IPS DF 19.7 (cell line): ENCODE results near the gene VN1R2.
"Not testable (repeated sequence)": the region's sequence is repeated elsewhere in the genome, so short reads cannot be mapped to it uniquely, and the experiment has no call there.

Experiments used
- DNase-seq: peaks from one replicate; pipeline ENCODE4 v3.0.0-alpha.2; 2013; ENCODE audit warnings: low read depth, low spot score

Gene VN1R2

GRCh38 chr19:53257715-53258342 is at the start of gene VN1R2:
TSS of gene VN1R2 (plus strand) at chr19:53258292. CDS start at chr19:53258376, 84 bp downstream.
- not testable (repeated sequence) for DNase-seq

GRCh38 chr19:53211554-53211953 is 46.5 kb upstream of the VN1R2 start:
- DNase-seq, result not testable (repeated sequence)

- DNase-seq, result no peak
Measured at GRCh38 chr19:53212703-53213320, 45.3 kb upstream of the VN1R2 start.

GRCh38 chr19:53222716-53223115 is 35.4 kb upstream of the VN1R2 start:
- not testable (repeated sequence) for DNase-seq

GRCh38 chr19:53224606-53225005 is 33.5 kb upstream of the VN1R2 start:
- no peak for DNase-seq

- DNase-seq, result no peak
Measured at GRCh38 chr19:53237114-53237777, 20.8 kb upstream of the VN1R2 start.

GRCh38 chr19:53246498-53246897 is 11.6 kb upstream of the VN1R2 start:
- no peak for DNase-seq

- DNase-seq, result peak; percentile 59
Measured at GRCh38 chr19:53254411-53255341, 3.4 kb upstream of the VN1R2 start, which contains the start of gene ZNF677. TSS of gene ZNF677 (minus strand) at chr19:53254873. CDS start at chr19:53251550, 3,323 bp downstream.

- DNase-seq, result not testable (repeated sequence)
Measured at GRCh38 chr19:53267623-53268022, 9.5 kb downstream of the VN1R2 start, which contains the start of gene VN1R4. TSS of gene VN1R4 (minus strand) at chr19:53267723. CDS start at chr19:53267665, 58 bp downstream.

- not testable (repeated sequence) for DNase-seq
Measured at GRCh38 chr19:53269861-53270260, 11.8 kb downstream of the VN1R2 start.

GRCh38 chr19:53272044-53272443 is 14.0 kb downstream of the VN1R2 start:
- no peak for DNase-seq

GRCh38 chr19:53275480-53275879 is 17.4 kb downstream of the VN1R2 start:
- DNase-seq, result no peak

- DNase-seq, result not testable (repeated sequence)
Measured at GRCh38 chr19:53281947-53282346, 23.9 kb downstream of the VN1R2 start.

- DNase-seq, result no peak
Measured at GRCh38 chr19:53285087-53285486, 27.0 kb downstream of the VN1R2 start.

GRCh38 chr19:53290758-53291549 is 32.9 kb downstream of the VN1R2 start:
- no peak for DNase-seq

- no peak for DNase-seq
Measured at GRCh38 chr19:53294786-53295441, 36.8 kb downstream of the VN1R2 start.

- DNase-seq, result not testable (repeated sequence)
Measured at GRCh38 chr19:53301341-53301740, 43.2 kb downstream of the VN1R2 start.

GRCh38 chr19:53308339-53308811 is 50.3 kb downstream of the VN1R2 start:
- DNase-seq, result peak; percentile 69
